Measurements from ENCODE around the gene EIF3K. TPM values are rescaled to one million over a fixed set of nuclear protein-coding genes. Genes with fewer than 3 reads are reported as not detected.

Gene EIF3K
- total and polyA plus RNA-seq, 10 of the 15 experiments (the other 5 are each of a cell fraction or from before 2014, with no cell fraction given): 330 to 927 (median 436) TPM

DNA sequence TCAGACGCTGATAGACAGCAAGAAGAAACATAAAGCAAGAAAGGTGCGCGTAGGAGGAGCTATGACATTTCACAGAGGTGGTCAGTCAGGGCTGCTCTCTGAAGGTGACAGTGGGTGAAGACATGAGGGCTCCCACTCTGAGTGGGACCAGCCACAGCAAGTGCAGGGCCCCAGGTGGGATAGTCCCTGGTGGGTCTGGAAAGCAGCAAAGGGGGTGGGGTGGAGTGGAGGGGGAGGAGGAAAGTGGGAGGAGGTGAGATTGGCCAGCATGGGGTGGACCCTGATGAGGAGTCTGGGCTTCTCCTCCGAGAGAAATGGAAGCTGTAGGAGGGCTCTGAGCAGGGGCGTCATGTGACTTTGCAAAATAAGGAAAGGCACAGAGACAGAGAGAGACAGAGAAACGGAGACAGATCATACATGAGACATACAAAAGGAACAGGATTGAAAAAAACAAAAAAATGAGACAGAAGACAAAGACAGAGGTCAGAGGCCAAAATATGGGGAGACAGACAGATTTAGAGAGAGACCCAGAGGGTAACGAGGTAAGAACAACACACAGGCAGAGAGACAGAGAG, 3.9 kb upstream of the EIF3K start (continued):
- TF ChIP-seq, protein P1, sequence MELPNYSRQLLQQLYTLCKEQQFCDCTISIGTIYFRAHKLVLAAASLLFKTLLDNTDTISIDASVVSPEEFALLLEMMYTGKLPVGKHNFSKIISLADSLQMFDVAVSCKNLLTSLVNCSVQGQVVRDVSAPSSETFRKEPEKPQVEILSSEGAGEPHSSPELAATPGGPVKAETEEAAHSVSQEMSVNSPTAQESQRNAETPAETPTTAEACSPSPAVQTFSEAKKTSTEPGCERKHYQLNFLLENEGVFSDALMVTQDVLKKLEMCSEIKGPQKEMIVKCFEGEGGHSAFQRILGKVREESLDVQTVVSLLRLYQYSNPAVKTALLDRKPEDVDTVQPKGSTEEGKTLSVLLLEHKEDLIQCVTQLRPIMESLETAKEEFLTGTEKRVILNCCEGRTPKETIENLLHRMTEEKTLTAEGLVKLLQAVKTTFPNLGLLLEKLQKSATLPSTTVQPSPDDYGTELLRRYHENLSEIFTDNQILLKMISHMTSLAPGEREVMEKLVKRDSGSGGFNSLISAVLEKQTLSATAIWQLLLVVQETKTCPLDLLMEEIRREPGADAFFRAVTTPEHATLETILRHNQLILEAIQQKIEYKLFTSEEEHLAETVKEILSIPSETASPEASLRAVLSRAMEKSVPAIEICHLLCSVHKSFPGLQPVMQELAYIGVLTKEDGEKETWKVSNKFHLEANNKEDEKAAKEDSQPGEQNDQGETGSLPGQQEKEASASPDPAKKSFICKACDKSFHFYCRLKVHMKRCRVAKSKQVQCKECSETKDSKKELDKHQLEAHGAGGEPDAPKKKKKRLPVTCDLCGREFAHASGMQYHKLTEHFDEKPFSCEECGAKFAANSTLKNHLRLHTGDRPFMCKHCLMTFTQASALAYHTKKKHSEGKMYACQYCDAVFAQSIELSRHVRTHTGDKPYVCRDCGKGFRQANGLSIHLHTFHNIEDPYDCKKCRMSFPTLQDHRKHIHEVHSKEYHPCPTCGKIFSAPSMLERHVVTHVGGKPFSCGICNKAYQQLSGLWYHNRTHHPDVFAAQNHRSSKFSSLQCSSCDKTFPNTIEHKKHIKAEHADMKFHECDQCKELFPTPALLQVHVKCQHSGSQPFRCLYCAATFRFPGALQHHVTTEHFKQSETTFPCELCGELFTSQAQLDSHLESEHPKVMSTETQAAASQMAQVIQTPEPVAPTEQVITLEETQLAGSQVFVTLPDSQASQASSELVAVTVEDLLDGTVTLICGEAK (IDR thresholded peaks at IDR 0.05; ENCODE audit: borderline replicate concordance): no peak
- no peak for TF ChIP-seq CBFB (IDR thresholded peaks at IDR 0.05; ENCODE audit: low read depth)
- no peak for TF ChIP-seq RELA (IDR thresholded peaks at IDR 0.05; ENCODE audit: borderline replicate concordance, partially characterized antibody)
- no peak for TF ChIP-seq ATF7 (IDR thresholded peaks at IDR 0.05; ENCODE audit: low read depth)

DNA sequence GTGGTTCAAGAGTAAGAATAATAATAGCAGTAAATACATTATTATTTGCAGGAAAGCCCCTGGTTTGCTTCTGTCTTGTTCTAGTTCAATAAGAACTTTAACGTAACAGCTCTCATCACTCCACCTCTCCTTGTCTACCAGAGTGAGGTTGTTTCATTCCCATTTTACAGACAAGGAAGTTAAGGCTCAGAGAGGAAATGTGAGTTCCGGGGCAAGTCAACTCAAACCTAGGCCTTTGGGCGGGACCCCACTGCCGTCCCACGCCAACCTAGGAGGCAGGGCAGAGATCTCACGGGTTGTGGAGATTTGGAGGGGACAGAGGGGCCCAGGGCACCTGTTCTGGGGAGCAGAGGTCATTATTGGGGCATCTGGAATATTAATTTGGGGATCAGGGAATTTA, 2.7 kb upstream of the EIF3K start:
- ChIA-PET POLR2A (interaction anchor here (0.5 to 6.2 kb wide), 10 partner anchors 9 to 242 kb away, joined by 3 to 135 read pairs (median 4); partner anchors contain the start of genes ACTN4 and PSMD8), SMC1A (ENCODE audit: uncharacterized antibody, unreplicated experiment) (interaction anchor here (1.4 to 7.0 kb wide), 6 partner anchors 18 to 71 kb away, joined by 3 to 85 read pairs (median 28); no protein-coding TSS in a partner anchor), RAD21 (ENCODE audit: unreplicated experiment) (interaction anchor here (1.0 to 5.6 kb wide), 5 partner anchors 18 to 314 kb away, joined by 3 to 135 read pairs (median 6); partner anchors contain the start of genes MRPS12 and SARS2), CTCF (interaction anchor here (0.6 to 6.5 kb wide), 10 partner anchors 9 to 219 kb away, joined by 3 to 74 read pairs (median 4); partner anchors contain the start of gene FAM98C)
- FAIRE-seq (no peak), DNase-seq (ENCODE audit: low read depth, low spot score) (peak; percentile 7), ATAC-seq (no peak)
- H3K4me3 ChIP-seq: peak overlapping the region; percentile 84
- no peaks in the 10 kb centered on the region for H4K20me1 ChIP-seq (ENCODE audit: control insufficient read depth, insufficient read depth)
- H3K27me3 ChIP-seq (replicated peaks in 1 of 2; ENCODE audit: control insufficient read depth in 2 of 2, insufficient read depth in 2 of 2, low read length in 1 of 2): no peaks in the 10 kb centered on the region
- no peaks in the 10 kb centered on the region for H3K9me3 ChIP-seq (replicated peaks; ENCODE audit: control insufficient read depth, insufficient read depth, low read length)
- H3K27ac ChIP-seq (ENCODE audit: control insufficient read depth, insufficient read depth): peak overlapping the region; percentile 98
- peaks cover 12 to 13% of the 10 kb centered on the region in 2 experiments for H3K36me3 ChIP-seq (ENCODE audit: control insufficient read depth in 2 of 2, insufficient read depth in 2 of 2, low read length in 1 of 2)
- no TSS peak for BruUV-seq (replicated peaks)
- WGBS (ENCODE audit: insufficient coverage, insufficient replicate concordance, low lambda C conversion rate, missing lambda C conversion rate): 1% methylated on average over 6 of the region's 6 CpGs
- peaks cover 12% of the 10 kb centered on the region for H3K4me1 ChIP-seq (ENCODE audit: control insufficient read depth, insufficient read depth, low read length)
- in situ Hi-C loops (cut with MboI) (loop anchor here (5.0 kb wide), 1 partner anchor 54 kb away; no protein-coding TSS in a partner anchor), intact Hi-C loops (cut with micrococcal nuclease; ENCODE audit: unreplicated experiment) (no loop called here)
- H3K79me2 ChIP-seq (ENCODE audit: control insufficient read depth, insufficient read depth, low read length): peaks cover 51% of the 10 kb centered on the region
- H3K4me2 ChIP-seq (ENCODE audit: control insufficient read depth, insufficient read depth): peak overlapping the region; percentile 85
- H3K9ac ChIP-seq (ENCODE audit: control insufficient read depth, insufficient read depth, low read length): peak overlapping the region; percentile 92
- no peak overlapping the region for H2AFZ ChIP-seq (ENCODE audit: control insufficient read depth, low read depth, low read length)
- TF ChIP-seq IRF4 (IDR thresholded peaks at IDR 0.05; ENCODE audit: low read depth, low read length) (no peak), NFXL1 (IDR thresholded peaks at IDR 0.05; ENCODE audit: borderline replicate concordance) (no peak), SIN3A (IDR thresholded peaks at IDR 0.05; ENCODE audit: low read depth, low read length) (no peak), MEF2A (IDR thresholded peaks at IDR 0.05; ENCODE audit: insufficient read depth, low read depth, low read length) (0 out of 2 replicates have a peak, but pooled peaks have one; percentile 9), IKZF2 (IDR thresholded peaks at IDR 0.05) (peak; percentile 18 to 43; a peak in 2 of 4 replicates), IKZF1 (conservative IDR thresholded peaks at IDR 0.05) (peak; percentile 49), JUNB (IDR thresholded peaks at IDR 0.05) (0 out of 2 replicates have a peak, but pooled peaks have one; percentile 8), EED (IDR thresholded peaks at IDR 0.05; ENCODE audit: low read depth) (0 out of 2 replicates have a peak, but pooled peaks have one; percentile 22), DPF2 (IDR thresholded peaks at IDR 0.05) (0 out of 2 replicates have a peak, but pooled peaks have one; percentile 11), SMARCA5 (IDR thresholded peaks at IDR 0.05) (peak; percentile 37), CHD1 (IDR thresholded peaks at IDR 0.05; ENCODE audit: low read depth, low read length) (no peak), EGR1 (IDR thresholded peaks at IDR 0.05; ENCODE audit: borderline replicate concordance in 1 of 2, low read depth in 2 of 2, low read length in 2 of 2) (peak in 1 of 2 experiments; percentile 33; a peak in 1 of 3 replicates), ATF7 (IDR thresholded peaks at IDR 0.05; ENCODE audit: low read depth) (no peak)
- TF ChIP-seq, protein P2, sequence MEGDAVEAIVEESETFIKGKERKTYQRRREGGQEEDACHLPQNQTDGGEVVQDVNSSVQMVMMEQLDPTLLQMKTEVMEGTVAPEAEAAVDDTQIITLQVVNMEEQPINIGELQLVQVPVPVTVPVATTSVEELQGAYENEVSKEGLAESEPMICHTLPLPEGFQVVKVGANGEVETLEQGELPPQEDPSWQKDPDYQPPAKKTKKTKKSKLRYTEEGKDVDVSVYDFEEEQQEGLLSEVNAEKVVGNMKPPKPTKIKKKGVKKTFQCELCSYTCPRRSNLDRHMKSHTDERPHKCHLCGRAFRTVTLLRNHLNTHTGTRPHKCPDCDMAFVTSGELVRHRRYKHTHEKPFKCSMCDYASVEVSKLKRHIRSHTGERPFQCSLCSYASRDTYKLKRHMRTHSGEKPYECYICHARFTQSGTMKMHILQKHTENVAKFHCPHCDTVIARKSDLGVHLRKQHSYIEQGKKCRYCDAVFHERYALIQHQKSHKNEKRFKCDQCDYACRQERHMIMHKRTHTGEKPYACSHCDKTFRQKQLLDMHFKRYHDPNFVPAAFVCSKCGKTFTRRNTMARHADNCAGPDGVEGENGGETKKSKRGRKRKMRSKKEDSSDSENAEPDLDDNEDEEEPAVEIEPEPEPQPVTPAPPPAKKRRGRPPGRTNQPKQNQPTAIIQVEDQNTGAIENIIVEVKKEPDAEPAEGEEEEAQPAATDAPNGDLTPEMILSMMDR (IDR thresholded peaks at IDR 0.05 in 2 of 3, conservative IDR thresholded peaks at IDR 0.05 in 1 of 3; ENCODE audit: control insufficient read depth in 2 of 3, extremely low read depth in 1 of 3, insufficient read depth in 1 of 3, low read depth in 3 of 3, low read length in 3 of 3): no peak

Measured in GM12878 (cell line).